HepG2 (cell line): ENCODE measurements around the gene PARK7. TPM values are rescaled to one million over a fixed set of nuclear protein-coding genes. Genes with fewer than 3 reads are reported as not detected.

ENCODE experiments used
- AKAP8 ChIP-seq: sonication (generic); formaldehyde crosslinking; IDR thresholded peaks from 2 replicates; pipeline ENCODE4 v1.5.1; 2020; ENCODE audit warnings: mild to moderate bottlenecking, missing genetic modification reagents
- ELF1 ChIP-seq: sonication (generic); formaldehyde crosslinking; IDR thresholded peaks from 2 replicates; pipeline ENCODE4 v1.4.0; 2020; ENCODE audit warnings: missing genetic modification reagents
- GRHL1 ChIP-seq: sonication (generic); formaldehyde crosslinking; conservative IDR thresholded peaks from 2 replicates; pipeline ENCODE4 v1.8.0; 2022; ENCODE audit warnings: missing genetic modification reagents
- MBD4 ChIP-seq: IDR thresholded peaks from 2 replicates; pipeline ENCODE4 v1.6.1; 2012; ENCODE audit warnings: low read length, inconsistent platforms, borderline replicate concordance
- ZFP62 ChIP-seq: sonication (generic); formaldehyde crosslinking; IDR thresholded peaks from 2 replicates; pipeline ENCODE4 v1.4.0; 2020; ENCODE audit warnings: missing genetic modification reagents
- ZNF230 ChIP-seq: sonication (generic); formaldehyde crosslinking; IDR thresholded peaks from 2 replicates; pipeline ENCODE4 v1.4.0; 2020; ENCODE audit warnings: mild to moderate bottlenecking, missing genetic modification reagents
- ZNF234 ChIP-seq: sonication (generic); formaldehyde crosslinking; conservative IDR thresholded peaks from 2 replicates; pipeline ENCODE4 v1.5.1; 2020; ENCODE audit warnings: mild to moderate bottlenecking, missing genetic modification reagents
- ZNF251 ChIP-seq: sonication (generic); formaldehyde crosslinking; IDR thresholded peaks from 2 replicates; pipeline ENCODE4 v1.9.0; 2021; ENCODE audit warnings: mild to moderate bottlenecking, missing genetic modification reagents
- ZNF639 ChIP-seq: conservative IDR thresholded peaks from 2 replicates; pipeline ENCODE4 v1.6.1; 2018; ENCODE audit warnings: missing genetic modification reagents
- ZNF674 ChIP-seq: sonication (generic); formaldehyde crosslinking; IDR thresholded peaks from 2 replicates; pipeline ENCODE4 v1.5.0; 2020; ENCODE audit warnings: low read depth, mild to moderate bottlenecking, missing genetic modification reagents
- ZNF776 ChIP-seq: sonication (generic); formaldehyde crosslinking; IDR thresholded peaks from 2 replicates; pipeline ENCODE4 v1.4.0; 2020; ENCODE audit warnings: mild to moderate bottlenecking, missing genetic modification reagents
- ZNF879 ChIP-seq: sonication (generic); formaldehyde crosslinking; IDR thresholded peaks from 2 replicates; pipeline ENCODE4 v1.8.1; 2023; ENCODE audit warnings: missing genetic modification reagents
- ZSCAN30 ChIP-seq: sonication (generic); formaldehyde crosslinking; IDR thresholded peaks from 2 replicates; pipeline ENCODE4 v1.5.0; 2020; ENCODE audit warnings: mild to moderate bottlenecking, missing genetic modification reagents
- polyA plus RNA-seq, 8 experiments: library from polyadenylated mRNA; depleted of rRNA in 3 of 8; stranded (reverse) in 7 of 8; unstranded in 1 of 8; fragments of >200 nt; fragmentation: Illumina TruSeq in 4 of 8; extraction: Trizol in 4 of 8; gene quantifications; 2 replicates each; pipeline versions ENCODE4 v1.2.1 to v1.2.3, GENCODE V29; 2011 to 2016; ENCODE audit warnings: low read depth in 4 of 8, missing spikeins in 1 of 8, mixed read lengths in 1 of 8; ENCODE audit not compliant: insufficient read depth in 1 of 8
- total RNA-seq, 5 experiments: library from RNA; depleted of rRNA; stranded (reverse); fragments of >200 nt; fragmentation: Illumina TruSeq; extraction: Trizol; gene quantifications; 2 replicates each; pipeline ENCODE4 v1.2.3, GENCODE V29; 2016; ENCODE audit warnings: low read depth in 1 of 5
- TF ChIP-seq, protein P1 (sequence below): fragments of 450-650 bp; IDR thresholded peaks from 2 replicates; pipeline ENCODE4 v1.6.1; 2017; ENCODE audit warnings: mild to moderate bottlenecking
- TF ChIP-seq, protein P2 (sequence below), 2 experiments: sonication (generic) in 1 of 2; formaldehyde crosslinking in 1 of 2; IDR thresholded peaks; 2 replicates each; pipeline versions ENCODE4 v1.4.0 to v1.6.1; 2016 to 2020; ENCODE audit warnings: borderline replicate concordance in 1 of 2, low read depth in 1 of 2, mild to moderate bottlenecking in 1 of 2, missing genetic modification reagents in 1 of 2
- TF ChIP-seq, protein P3 (sequence below): sonication (generic); formaldehyde crosslinking; IDR thresholded peaks from 2 replicates; pipeline ENCODE4 v1.5.1; 2020; ENCODE audit warnings: missing genetic modification reagents, mild to moderate bottlenecking, borderline replicate concordance

The PARK7 gene
- total and polyA plus RNA-seq, 2 of the 13 experiments (the other 11 are each of a cell fraction or from before 2014, with no cell fraction given): 212 to 296 TPM

DNA sequence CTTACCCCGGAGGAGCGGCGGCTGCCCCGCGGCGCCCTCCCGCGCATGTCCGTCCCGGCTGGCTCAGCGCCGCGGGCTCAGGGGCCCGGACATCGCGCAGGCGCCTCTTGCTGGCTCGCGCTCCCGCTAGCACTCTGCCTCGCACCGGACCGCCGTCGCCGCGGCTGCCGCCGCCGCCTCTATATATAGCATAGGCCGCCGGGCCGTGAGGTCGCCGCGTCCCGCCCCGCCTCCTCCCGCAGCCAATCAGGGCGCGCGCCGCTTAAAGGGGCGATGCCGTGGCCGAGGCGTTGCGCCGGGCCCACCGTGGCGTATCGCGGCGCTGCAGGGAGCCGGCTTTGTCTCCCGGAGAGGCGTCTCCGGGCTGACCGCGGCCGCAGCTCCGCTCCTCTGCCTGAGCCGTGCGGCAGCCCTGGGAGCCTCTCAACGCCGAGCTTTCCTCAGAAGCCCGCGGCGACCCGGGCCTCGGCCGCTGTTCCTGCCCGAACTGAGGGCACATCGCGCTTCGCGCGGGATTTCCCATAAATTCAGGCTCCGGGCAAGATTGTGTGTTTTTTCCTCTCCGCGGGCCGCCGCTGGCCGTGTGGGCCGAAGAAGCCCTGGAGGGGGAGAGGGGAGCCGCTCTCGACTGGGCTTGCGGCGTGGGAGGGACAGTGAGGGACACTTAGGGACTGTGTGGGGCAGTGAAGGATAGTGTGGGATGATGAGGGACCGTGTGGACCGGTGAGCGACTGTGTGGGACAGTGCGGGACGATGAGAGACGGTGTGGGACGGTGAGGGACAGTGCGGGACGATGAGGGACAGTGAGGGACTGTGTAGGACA is 64.9 kb downstream of the PARK7 start, which contains the start of gene ERRFI1 (continued):
- TF ChIP-seq, protein P1, sequence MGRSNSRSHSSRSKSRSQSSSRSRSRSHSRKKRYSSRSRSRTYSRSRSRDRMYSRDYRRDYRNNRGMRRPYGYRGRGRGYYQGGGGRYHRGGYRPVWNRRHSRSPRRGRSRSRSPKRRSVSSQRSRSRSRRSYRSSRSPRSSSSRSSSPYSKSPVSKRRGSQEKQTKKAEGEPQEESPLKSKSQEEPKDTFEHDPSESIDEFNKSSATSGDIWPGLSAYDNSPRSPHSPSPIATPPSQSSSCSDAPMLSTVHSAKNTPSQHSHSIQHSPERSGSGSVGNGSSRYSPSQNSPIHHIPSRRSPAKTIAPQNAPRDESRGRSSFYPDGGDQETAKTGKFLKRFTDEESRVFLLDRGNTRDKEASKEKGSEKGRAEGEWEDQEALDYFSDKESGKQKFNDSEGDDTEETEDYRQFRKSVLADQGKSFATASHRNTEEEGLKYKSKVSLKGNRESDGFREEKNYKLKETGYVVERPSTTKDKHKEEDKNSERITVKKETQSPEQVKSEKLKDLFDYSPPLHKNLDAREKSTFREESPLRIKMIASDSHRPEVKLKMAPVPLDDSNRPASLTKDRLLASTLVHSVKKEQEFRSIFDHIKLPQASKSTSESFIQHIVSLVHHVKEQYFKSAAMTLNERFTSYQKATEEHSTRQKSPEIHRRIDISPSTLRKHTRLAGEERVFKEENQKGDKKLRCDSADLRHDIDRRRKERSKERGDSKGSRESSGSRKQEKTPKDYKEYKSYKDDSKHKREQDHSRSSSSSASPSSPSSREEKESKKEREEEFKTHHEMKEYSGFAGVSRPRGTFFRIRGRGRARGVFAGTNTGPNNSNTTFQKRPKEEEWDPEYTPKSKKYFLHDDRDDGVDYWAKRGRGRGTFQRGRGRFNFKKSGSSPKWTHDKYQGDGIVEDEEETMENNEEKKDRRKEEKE: no peak
- TF ChIP-seq ZNF674: no peak
- TF ChIP-seq ZNF251 (CRISPR knock-in tag): no peak
- peak; percentile 59; the same call in 1 of the 2 replicates for TF ChIP-seq ZNF230
- TF ChIP-seq GRHL1: no peak
- peak; percentile 81; the same call in 1 of the 2 replicates for TF ChIP-seq ZNF234 (CRISPR knock-in tag)
- TF ChIP-seq ZNF879 (CRISPR knock-in tag): no peak
- no peak for TF ChIP-seq MBD4
- TF ChIP-seq ZFP62 (CRISPR knock-in tag): no peak
- TF ChIP-seq, protein P2, sequence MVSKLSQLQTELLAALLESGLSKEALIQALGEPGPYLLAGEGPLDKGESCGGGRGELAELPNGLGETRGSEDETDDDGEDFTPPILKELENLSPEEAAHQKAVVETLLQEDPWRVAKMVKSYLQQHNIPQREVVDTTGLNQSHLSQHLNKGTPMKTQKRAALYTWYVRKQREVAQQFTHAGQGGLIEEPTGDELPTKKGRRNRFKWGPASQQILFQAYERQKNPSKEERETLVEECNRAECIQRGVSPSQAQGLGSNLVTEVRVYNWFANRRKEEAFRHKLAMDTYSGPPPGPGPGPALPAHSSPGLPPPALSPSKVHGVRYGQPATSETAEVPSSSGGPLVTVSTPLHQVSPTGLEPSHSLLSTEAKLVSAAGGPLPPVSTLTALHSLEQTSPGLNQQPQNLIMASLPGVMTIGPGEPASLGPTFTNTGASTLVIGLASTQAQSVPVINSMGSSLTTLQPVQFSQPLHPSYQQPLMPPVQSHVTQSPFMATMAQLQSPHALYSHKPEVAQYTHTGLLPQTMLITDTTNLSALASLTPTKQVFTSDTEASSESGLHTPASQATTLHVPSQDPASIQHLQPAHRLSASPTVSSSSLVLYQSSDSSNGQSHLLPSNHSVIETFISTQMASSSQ (IDR thresholded peaks at IDR 0.05; ENCODE audit: low read depth): no peak
- TF ChIP-seq, protein P2 (CRISPR knock-in tag; IDR thresholded peaks at IDR 0.05; ENCODE audit: borderline replicate concordance): no peak
- TF ChIP-seq ZSCAN30 (CRISPR knock-in tag): 0 out of 2 replicates have a peak, but pooled peaks have one; percentile 77
- TF ChIP-seq AKAP8: no peak
- peak; percentile 75 for TF ChIP-seq ZNF776 (CRISPR knock-in tag)
- no peak for TF ChIP-seq ELF1 (CRISPR knock-in tag)
- TF ChIP-seq, protein P3, sequence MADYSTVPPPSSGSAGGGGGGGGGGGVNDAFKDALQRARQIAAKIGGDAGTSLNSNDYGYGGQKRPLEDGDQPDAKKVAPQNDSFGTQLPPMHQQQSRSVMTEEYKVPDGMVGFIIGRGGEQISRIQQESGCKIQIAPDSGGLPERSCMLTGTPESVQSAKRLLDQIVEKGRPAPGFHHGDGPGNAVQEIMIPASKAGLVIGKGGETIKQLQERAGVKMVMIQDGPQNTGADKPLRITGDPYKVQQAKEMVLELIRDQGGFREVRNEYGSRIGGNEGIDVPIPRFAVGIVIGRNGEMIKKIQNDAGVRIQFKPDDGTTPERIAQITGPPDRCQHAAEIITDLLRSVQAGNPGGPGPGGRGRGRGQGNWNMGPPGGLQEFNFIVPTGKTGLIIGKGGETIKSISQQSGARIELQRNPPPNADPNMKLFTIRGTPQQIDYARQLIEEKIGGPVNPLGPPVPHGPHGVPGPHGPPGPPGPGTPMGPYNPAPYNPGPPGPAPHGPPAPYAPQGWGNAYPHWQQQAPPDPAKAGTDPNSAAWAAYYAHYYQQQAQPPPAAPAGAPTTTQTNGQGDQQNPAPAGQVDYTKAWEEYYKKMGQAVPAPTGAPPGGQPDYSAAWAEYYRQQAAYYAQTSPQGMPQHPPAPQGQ (CRISPR knock-in tag): no peak
- no peak; the same call in 1 of the 2 replicates for TF ChIP-seq ZNF639
